Ishikawa (cell line): ENCODE measurements around the gene CT45A9.
"Not testable (repeated sequence)": the region's sequence is repeated elsewhere in the genome, so short reads cannot be mapped to it uniquely, and the experiment has no call there.

ENCODE experiments used
- CEBPB ChIP-seq: IDR thresholded peaks from 2 replicates; pipeline ENCODE4 v1.6.1; 2012
- CREB1 ChIP-seq: IDR thresholded peaks from 2 replicates; pipeline ENCODE4 v1.6.1; 2012; ENCODE audit warnings: low read depth
- FOXM1 ChIP-seq: IDR thresholded peaks from 2 replicates; pipeline ENCODE4 v1.6.1; 2012; ENCODE audit warnings: low read depth, borderline replicate concordance
- RAD21 ChIP-seq: IDR thresholded peaks from 2 replicates; pipeline ENCODE4 v1.6.1; 2012; ENCODE audit warnings: low read depth
- YY1 ChIP-seq: IDR thresholded peaks from 2 replicates; pipeline ENCODE4 v1.6.1; 2012; ENCODE audit warnings: low read depth
- TF ChIP-seq, protein P1 (sequence below): IDR thresholded peaks from 2 replicates; pipeline ENCODE4 v1.6.1; 2012; ENCODE audit warnings: low read depth, mild to moderate bottlenecking

DNA sequence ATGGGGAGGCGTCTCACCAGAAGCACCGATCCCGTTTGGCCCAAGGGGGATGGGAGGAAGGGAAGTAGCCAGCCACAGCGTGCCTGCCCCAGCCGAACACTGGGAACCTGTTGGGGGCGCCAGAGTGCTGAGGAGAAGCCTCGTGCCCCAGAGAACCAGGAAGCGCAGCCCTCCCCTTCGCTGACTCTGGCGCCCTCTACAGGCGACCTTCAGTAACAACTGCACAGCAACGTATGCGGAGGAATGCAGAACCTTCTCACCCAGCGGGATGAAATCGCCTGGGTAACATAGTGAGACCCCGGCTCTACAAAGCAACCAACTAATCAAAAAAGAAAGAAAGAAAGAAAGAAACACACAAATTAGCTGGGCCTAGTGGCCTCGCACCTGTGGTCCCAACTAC, 34.4 kb downstream of the CT45A9 start, which contains the start of gene CT45A7:
- TF ChIP-seq, protein P1, sequence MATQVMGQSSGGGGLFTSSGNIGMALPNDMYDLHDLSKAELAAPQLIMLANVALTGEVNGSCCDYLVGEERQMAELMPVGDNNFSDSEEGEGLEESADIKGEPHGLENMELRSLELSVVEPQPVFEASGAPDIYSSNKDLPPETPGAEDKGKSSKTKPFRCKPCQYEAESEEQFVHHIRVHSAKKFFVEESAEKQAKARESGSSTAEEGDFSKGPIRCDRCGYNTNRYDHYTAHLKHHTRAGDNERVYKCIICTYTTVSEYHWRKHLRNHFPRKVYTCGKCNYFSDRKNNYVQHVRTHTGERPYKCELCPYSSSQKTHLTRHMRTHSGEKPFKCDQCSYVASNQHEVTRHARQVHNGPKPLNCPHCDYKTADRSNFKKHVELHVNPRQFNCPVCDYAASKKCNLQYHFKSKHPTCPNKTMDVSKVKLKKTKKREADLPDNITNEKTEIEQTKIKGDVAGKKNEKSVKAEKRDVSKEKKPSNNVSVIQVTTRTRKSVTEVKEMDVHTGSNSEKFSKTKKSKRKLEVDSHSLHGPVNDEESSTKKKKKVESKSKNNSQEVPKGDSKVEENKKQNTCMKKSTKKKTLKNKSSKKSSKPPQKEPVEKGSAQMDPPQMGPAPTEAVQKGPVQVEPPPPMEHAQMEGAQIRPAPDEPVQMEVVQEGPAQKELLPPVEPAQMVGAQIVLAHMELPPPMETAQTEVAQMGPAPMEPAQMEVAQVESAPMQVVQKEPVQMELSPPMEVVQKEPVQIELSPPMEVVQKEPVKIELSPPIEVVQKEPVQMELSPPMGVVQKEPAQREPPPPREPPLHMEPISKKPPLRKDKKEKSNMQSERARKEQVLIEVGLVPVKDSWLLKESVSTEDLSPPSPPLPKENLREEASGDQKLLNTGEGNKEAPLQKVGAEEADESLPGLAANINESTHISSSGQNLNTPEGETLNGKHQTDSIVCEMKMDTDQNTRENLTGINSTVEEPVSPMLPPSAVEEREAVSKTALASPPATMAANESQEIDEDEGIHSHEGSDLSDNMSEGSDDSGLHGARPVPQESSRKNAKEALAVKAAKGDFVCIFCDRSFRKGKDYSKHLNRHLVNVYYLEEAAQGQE = not testable (repeated sequence)
- not testable (repeated sequence) for TF ChIP-seq CEBPB, YY1, CREB1, FOXM1, RAD21
